Measurements from ENCODE around the gene TRUB2.
A peak's percentile ranks its signal among the peaks of the same experiment; 100 is the strongest.
"Not testable (repeated sequence)": the region's sequence is repeated elsewhere in the genome, so short reads cannot be mapped to it uniquely, and the experiment has no call there.

Gene TRUB2

GRCh38 chr9:128304136-128304970 is 17.9 kb downstream of the TRUB2 start:
- DNase-seq (ENCODE audit: low read depth in 1 of 2, low spot score in 1 of 2) = no peak

GRCh38 chr9:128298535-128299482 is 23.4 kb downstream of the TRUB2 start:
- no peak for DNase-seq (ENCODE audit: low read depth in 1 of 2, low spot score in 1 of 2)

- DNase-seq (ENCODE audit: low read depth in 1 of 2, low spot score in 1 of 2) = no peak
Measured at GRCh38 chr9:128297221-128297773, 24.9 kb downstream of the TRUB2 start.

GRCh38 chr9:128296340-128297220 is 25.7 kb downstream of the TRUB2 start:
- DNase-seq (ENCODE audit: low read depth in 1 of 2, low spot score in 1 of 2) = no peak

- no peak for DNase-seq (ENCODE audit: low read depth in 1 of 2, low spot score in 1 of 2)
Measured at GRCh38 chr9:128294142-128294541, 28.1 kb downstream of the TRUB2 start.

GRCh38 chr9:128293091-128293490 is 29.2 kb downstream of the TRUB2 start:
- DNase-seq (ENCODE audit: low read depth in 1 of 2, low spot score in 1 of 2) = no peak

GRCh38 chr9:128292009-128292408 is 30.2 kb downstream of the TRUB2 start:
- no peak for DNase-seq (ENCODE audit: low read depth in 1 of 2, low spot score in 1 of 2)

- no peak for DNase-seq (ENCODE audit: low read depth in 1 of 2, low spot score in 1 of 2)
Measured at GRCh38 chr9:128288273-128289004, 33.8 kb downstream of the TRUB2 start.

GRCh38 chr9:128286440-128286839 is 35.8 kb downstream of the TRUB2 start:
- no peak for DNase-seq (ENCODE audit: low read depth in 1 of 2, low spot score in 1 of 2)

- DNase-seq (ENCODE audit: low read depth in 1 of 2, low spot score in 1 of 2) = no peak
Measured at GRCh38 chr9:128285033-128285784, 37.0 kb downstream of the TRUB2 start.

- no peak for DNase-seq (ENCODE audit: low read depth in 1 of 2, low spot score in 1 of 2)
Measured at GRCh38 chr9:128282500-128282899, 39.7 kb downstream of the TRUB2 start.

- DNase-seq (ENCODE audit: low read depth in 1 of 2, low spot score in 1 of 2) = no peak
Measured at GRCh38 chr9:128280084-128280622, 42.1 kb downstream of the TRUB2 start.

- not testable (repeated sequence) for DNase-seq (ENCODE audit: low read depth in 1 of 2, low spot score in 1 of 2)
Measured at GRCh38 chr9:128279088-128280073, 42.9 kb downstream of the TRUB2 start.

GRCh38 chr9:128276574-128277270 is 45.5 kb downstream of the TRUB2 start:
- DNase-seq (ENCODE audit: low read depth in 1 of 2, low spot score in 1 of 2) = no peak

GRCh38 chr9:128276008-128276573 is 46.2 kb downstream of the TRUB2 start, which contains the start of gene SWI5:
Gene SWI5, plus strand, starts transcription at chr9:128276276.
- DNase-seq (ENCODE audit: low read depth in 1 of 2, low spot score in 1 of 2) = peak; percentile 99 to 100

GRCh38 chr9:128275198-128276007 is 46.8 kb downstream of the TRUB2 start, which contains the start of gene GOLGA2:
Gene GOLGA2, minus strand, starts transcription at chr9:128276007. Its CDS starts 31 bp downstream, at chr9:128275976.
- no peak for DNase-seq (ENCODE audit: low read depth in 1 of 2, low spot score in 1 of 2)

Measured in activated T-helper 1 cell treated with anti-CD3 and anti-CD28 coated beads, Interleukin-2, amount 50 U/mL, for 16 hours (primary cell).